ENCODE measurements around the gene CD8B. TPM values are rescaled to one million over a fixed set of nuclear protein-coding genes. Genes with fewer than 3 reads are reported as not detected.

Gene CD8B
- total RNA-seq, 1 experiment from 2014 or later, result 0.47 TPM

DNA sequence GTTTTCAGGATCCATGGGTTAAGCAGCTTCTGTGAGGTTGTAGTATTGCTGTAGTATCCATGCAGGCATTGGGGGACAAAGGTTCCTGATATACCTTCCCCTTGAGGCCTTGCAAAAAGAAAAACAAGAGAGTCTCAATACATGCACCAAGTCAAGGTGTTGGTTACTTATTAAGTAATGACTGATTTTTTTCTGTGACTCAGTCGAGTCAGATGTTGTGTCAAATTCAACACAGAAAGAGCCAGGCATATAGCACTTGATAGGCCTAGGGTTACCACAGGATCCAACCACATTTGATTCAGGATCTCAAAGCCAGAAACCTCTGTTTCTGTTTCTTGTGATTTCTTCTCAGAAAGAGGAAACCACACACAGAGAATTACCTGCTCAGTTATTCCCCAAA is 46.1 kb downstream of the CD8B start:
- Histone ChIP-seq H3K4me3 (replicated peaks in 1 of 2; ENCODE audit: low read depth in 1 of 2, low read length in 2 of 2) (no peak overlapping the region), H3K4me1 (ENCODE audit: control insufficient read depth in 1 of 2, insufficient read depth in 2 of 2, low read length in 2 of 2) (no peaks in the 10 kb centered on the region), H3K4me2 (ENCODE audit: low read length) (no peak overlapping the region), H3K27ac (ENCODE audit: low read depth, low read length) (no peak overlapping the region), H3K9me3 (ENCODE audit: control insufficient read depth in 1 of 2, insufficient read depth in 1 of 2, low read depth in 1 of 2, low read length in 2 of 2) (no peaks in the 10 kb centered on the region), H3K36me3 (ENCODE audit: control insufficient read depth in 1 of 2, insufficient read depth in 2 of 2, low read length in 2 of 2) (no peaks in the 10 kb centered on the region), H3K9ac (ENCODE audit: low read length) (no peak overlapping the region), H4K20me1 (ENCODE audit: insufficient read depth) (no peaks in the 10 kb centered on the region), H3K27me3 (ENCODE audit: insufficient read depth, low read length) (no peaks in the 10 kb centered on the region), H3K9me2 (ENCODE audit: insufficient read depth) (no peaks in the 10 kb centered on the region), H2AFZ (ENCODE audit: low read depth, low read length, poor library complexity, severe bottlenecking) (no peak overlapping the region), H3K79me2 (ENCODE audit: insufficient read depth, low read length) (no peaks in the 10 kb centered on the region)
- intact Hi-C loops (cut with micrococcal nuclease), result no loop called here
- ChIA-PET CTCF (no interaction called here), RAD21 (ENCODE audit: low non-redundant PET in 1 of 2, low total read pairs in 2 of 2, uncharacterized antibody in 2 of 2, unreplicated experiment in 2 of 2) (no interaction called here), POLR2A (no interaction called here)
- BruUV-seq (replicated peaks), result no TSS peak
- DNase-seq (ENCODE audit: low read depth, low spot score) (no peak), ATAC-seq (no peak)
- TF ChIP-seq, protein P1, sequence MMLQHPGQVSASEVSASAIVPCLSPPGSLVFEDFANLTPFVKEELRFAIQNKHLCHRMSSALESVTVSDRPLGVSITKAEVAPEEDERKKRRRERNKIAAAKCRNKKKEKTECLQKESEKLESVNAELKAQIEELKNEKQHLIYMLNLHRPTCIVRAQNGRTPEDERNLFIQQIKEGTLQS (IDR thresholded peaks at IDR 0.05), result no peak
- TF ChIP-seq JUND (IDR thresholded peaks at IDR 0.05), result no peak
- TF ChIP-seq, protein P2, sequence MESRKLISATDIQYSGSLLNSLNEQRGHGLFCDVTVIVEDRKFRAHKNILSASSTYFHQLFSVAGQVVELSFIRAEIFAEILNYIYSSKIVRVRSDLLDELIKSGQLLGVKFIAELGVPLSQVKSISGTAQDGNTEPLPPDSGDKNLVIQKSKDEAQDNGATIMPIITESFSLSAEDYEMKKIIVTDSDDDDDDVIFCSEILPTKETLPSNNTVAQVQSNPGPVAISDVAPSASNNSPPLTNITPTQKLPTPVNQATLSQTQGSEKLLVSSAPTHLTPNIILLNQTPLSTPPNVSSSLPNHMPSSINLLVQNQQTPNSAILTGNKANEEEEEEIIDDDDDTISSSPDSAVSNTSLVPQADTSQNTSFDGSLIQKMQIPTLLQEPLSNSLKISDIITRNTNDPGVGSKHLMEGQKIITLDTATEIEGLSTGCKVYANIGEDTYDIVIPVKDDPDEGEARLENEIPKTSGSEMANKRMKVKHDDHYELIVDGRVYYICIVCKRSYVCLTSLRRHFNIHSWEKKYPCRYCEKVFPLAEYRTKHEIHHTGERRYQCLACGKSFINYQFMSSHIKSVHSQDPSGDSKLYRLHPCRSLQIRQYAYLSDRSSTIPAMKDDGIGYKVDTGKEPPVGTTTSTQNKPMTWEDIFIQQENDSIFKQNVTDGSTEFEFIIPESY (IDR thresholded peaks at IDR 0.05; ENCODE audit: extremely low read depth, insufficient replicate concordance, low read length), result no peak
- TF ChIP-seq, protein P3, sequence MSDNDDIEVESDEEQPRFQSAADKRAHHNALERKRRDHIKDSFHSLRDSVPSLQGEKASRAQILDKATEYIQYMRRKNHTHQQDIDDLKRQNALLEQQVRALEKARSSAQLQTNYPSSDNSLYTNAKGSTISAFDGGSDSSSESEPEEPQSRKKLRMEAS (IDR thresholded peaks at IDR 0.05), result no peak
- TF ChIP-seq SP1 (IDR thresholded peaks at IDR 0.05; ENCODE audit: low read depth), result no peak
- TF ChIP-seq POLR2A (IDR thresholded peaks at IDR 0.05; ENCODE audit: borderline replicate concordance, extremely low read depth, insufficient read depth, insufficient read length), result no peak
- TF ChIP-seq, protein P4, sequence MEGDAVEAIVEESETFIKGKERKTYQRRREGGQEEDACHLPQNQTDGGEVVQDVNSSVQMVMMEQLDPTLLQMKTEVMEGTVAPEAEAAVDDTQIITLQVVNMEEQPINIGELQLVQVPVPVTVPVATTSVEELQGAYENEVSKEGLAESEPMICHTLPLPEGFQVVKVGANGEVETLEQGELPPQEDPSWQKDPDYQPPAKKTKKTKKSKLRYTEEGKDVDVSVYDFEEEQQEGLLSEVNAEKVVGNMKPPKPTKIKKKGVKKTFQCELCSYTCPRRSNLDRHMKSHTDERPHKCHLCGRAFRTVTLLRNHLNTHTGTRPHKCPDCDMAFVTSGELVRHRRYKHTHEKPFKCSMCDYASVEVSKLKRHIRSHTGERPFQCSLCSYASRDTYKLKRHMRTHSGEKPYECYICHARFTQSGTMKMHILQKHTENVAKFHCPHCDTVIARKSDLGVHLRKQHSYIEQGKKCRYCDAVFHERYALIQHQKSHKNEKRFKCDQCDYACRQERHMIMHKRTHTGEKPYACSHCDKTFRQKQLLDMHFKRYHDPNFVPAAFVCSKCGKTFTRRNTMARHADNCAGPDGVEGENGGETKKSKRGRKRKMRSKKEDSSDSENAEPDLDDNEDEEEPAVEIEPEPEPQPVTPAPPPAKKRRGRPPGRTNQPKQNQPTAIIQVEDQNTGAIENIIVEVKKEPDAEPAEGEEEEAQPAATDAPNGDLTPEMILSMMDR (IDR thresholded peaks at IDR 0.05 in 2 of 3, conservative IDR thresholded peaks at IDR 0.05 in 1 of 3; ENCODE audit: borderline replicate concordance in 1 of 3, insufficient read depth in 1 of 3, low read depth in 2 of 3, low read length in 2 of 3), result no peak
- TF ChIP-seq POLR2AphosphoS5 (IDR thresholded peaks at IDR 0.05; ENCODE audit: low read depth, low read length), result no peak
- TF ChIP-seq EZH2phosphoT487 (IDR thresholded peaks at IDR 0.05; ENCODE audit: borderline replicate concordance), result no peak
- TF ChIP-seq CBX3 (IDR thresholded peaks at IDR 0.05; ENCODE audit: low read depth), result no peak
- TF ChIP-seq TCF7L2 (IDR thresholded peaks at IDR 0.05; ENCODE audit: borderline replicate concordance, extremely low read depth, insufficient read depth, insufficient read length), result no peak
- no peak for TF ChIP-seq YY1 (IDR thresholded peaks at IDR 0.05; ENCODE audit: extremely low read depth, insufficient replicate concordance, low read depth, low read length)
- no peak for TF ChIP-seq ZNF274 (IDR thresholded peaks at IDR 0.05; ENCODE audit: low read depth, low read length)
- no peak for TF ChIP-seq EGR1 (IDR thresholded peaks at IDR 0.05; ENCODE audit: low read depth)
- TF ChIP-seq, protein P5, sequence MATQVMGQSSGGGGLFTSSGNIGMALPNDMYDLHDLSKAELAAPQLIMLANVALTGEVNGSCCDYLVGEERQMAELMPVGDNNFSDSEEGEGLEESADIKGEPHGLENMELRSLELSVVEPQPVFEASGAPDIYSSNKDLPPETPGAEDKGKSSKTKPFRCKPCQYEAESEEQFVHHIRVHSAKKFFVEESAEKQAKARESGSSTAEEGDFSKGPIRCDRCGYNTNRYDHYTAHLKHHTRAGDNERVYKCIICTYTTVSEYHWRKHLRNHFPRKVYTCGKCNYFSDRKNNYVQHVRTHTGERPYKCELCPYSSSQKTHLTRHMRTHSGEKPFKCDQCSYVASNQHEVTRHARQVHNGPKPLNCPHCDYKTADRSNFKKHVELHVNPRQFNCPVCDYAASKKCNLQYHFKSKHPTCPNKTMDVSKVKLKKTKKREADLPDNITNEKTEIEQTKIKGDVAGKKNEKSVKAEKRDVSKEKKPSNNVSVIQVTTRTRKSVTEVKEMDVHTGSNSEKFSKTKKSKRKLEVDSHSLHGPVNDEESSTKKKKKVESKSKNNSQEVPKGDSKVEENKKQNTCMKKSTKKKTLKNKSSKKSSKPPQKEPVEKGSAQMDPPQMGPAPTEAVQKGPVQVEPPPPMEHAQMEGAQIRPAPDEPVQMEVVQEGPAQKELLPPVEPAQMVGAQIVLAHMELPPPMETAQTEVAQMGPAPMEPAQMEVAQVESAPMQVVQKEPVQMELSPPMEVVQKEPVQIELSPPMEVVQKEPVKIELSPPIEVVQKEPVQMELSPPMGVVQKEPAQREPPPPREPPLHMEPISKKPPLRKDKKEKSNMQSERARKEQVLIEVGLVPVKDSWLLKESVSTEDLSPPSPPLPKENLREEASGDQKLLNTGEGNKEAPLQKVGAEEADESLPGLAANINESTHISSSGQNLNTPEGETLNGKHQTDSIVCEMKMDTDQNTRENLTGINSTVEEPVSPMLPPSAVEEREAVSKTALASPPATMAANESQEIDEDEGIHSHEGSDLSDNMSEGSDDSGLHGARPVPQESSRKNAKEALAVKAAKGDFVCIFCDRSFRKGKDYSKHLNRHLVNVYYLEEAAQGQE (IDR thresholded peaks at IDR 0.05; ENCODE audit: low read depth), result no peak
- no peak for TF ChIP-seq ELF1 (IDR thresholded peaks at IDR 0.05; ENCODE audit: borderline replicate concordance, low read depth)
- no peak for TF ChIP-seq RAD21 (IDR thresholded peaks at IDR 0.05; ENCODE audit: low read depth)
